ENCODE measurements around the gene MIER2. TPM values are rescaled to one million over a fixed set of nuclear protein-coding genes. Genes with fewer than 3 reads are reported as not detected.
"Not testable (repeated sequence)": the region's sequence is repeated elsewhere in the genome, so short reads cannot be mapped to it uniquely, and the experiment has no call there.

Gene MIER2, protein sequence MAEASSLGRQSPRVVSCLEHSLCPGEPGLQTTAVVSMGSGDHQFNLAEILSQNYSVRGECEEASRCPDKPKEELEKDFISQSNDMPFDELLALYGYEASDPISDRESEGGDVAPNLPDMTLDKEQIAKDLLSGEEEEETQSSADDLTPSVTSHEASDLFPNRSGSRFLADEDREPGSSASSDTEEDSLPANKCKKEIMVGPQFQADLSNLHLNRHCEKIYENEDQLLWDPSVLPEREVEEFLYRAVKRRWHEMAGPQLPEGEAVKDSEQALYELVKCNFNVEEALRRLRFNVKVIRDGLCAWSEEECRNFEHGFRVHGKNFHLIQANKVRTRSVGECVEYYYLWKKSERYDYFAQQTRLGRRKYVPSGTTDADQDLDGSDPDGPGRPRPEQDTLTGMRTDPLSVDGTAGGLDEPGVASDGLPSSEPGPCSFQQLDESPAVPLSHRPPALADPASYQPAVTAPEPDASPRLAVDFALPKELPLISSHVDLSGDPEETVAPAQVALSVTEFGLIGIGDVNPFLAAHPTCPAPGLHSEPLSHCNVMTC
- total RNA-seq (2022) (35.7 and 40.1 TPM in 2 replicates), Bru-seq, nascent RNA (percentile 66 among the genes with signal in this experiment), BruChase-seq, experiment 1, labeled RNA remaining after a 2-hour chase (percentile 70 among the genes with signal in this experiment), BruChase-seq, experiment 2, labeled RNA remaining after a 6-hour chase (percentile 67 among the genes with signal in this experiment)
- long read RNA-seq, full-length matches to known transcripts: 26 of 51 reads
- long read RNA-seq, partial matches to known transcripts: 12 of 51 reads
- long read RNA-seq, other reads (novel, unspliced or antisense): 13 of 51 reads

DNA sequence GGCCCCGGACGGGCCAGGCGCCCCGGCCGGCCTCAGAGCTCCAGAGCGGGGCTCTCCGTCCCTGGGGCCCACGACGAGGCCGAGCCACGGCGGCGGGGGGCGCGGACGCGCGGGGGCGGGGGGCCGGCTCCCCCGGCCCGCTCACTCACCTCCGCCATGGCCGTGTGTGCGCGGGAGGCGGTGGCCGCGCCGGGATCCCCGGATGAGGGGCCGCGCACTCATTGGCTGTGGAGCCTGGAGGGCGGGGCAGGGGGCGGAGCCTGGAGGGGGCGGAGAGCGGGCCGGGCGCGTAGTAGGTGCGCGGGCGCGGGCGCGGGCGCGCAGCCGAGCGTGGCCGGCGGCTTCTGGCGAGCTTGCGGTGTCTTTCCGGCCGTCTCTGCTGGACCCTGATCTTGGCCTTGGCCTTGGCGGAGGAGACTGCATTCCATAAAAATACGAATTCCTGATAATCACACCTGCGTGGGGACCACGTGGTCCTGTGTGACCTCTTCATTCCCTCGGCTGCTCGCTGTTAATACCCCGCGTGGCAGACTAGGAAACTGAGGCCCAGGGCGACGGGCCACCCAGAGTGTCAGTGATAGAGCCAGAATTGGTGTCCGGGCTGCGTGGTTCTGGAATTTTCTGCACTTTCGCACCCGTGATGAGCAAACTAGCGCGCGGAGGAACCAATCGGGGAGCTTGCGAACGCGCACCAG, at the start of gene MIER2:
Gene MIER2, minus strand, starts transcription at position 172 of the 695 bp plus-strand sequence. Its CDS starts 14 bp downstream, at position 158.
- Mint-ChIP-seq H3K27ac (ENCODE audit: unreplicated experiment) (peak within 1 kb of the TSS; percentile 69), H3K4me3 (ENCODE audit: unreplicated experiment) (peak within 1 kb of the TSS; percentile 76), H3K9me3 (ENCODE audit: unreplicated experiment) (no peaks in the 10 kb centered on the region), H3K36me3 (ENCODE audit: insufficient read depth, unreplicated experiment) (peaks cover 24% of the 10 kb centered on the region), H3K27me3 (ENCODE audit: insufficient read depth, unreplicated experiment) (no peaks in the 10 kb centered on the region), H3K4me1 (ENCODE audit: low read depth, unreplicated experiment) (peaks cover 15% of the 10 kb centered on the region)
- TF ChIP-seq, protein P1, sequence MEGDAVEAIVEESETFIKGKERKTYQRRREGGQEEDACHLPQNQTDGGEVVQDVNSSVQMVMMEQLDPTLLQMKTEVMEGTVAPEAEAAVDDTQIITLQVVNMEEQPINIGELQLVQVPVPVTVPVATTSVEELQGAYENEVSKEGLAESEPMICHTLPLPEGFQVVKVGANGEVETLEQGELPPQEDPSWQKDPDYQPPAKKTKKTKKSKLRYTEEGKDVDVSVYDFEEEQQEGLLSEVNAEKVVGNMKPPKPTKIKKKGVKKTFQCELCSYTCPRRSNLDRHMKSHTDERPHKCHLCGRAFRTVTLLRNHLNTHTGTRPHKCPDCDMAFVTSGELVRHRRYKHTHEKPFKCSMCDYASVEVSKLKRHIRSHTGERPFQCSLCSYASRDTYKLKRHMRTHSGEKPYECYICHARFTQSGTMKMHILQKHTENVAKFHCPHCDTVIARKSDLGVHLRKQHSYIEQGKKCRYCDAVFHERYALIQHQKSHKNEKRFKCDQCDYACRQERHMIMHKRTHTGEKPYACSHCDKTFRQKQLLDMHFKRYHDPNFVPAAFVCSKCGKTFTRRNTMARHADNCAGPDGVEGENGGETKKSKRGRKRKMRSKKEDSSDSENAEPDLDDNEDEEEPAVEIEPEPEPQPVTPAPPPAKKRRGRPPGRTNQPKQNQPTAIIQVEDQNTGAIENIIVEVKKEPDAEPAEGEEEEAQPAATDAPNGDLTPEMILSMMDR (IDR thresholded peaks at IDR 0.05; ENCODE audit: insufficient read depth in 1 of 2, low read depth in 1 of 2, low read length in 1 of 2, severe bottlenecking in 1 of 2, unreplicated experiment in 1 of 2): no peak
- Histone ChIP-seq H3K4me3 (ENCODE audit: low read depth, low read length) (peak within 1 kb of the TSS; percentile 73), H3K36me3 (ENCODE audit: control insufficient read depth, insufficient read depth, low read length) (0 out of 2 replicates have a peak, but pooled peaks cover 1% of the 10 kb centered on the region), H3K4me1 (peaks cover 15% of the 10 kb centered on the region), H3K9me3 (no peaks in the 10 kb centered on the region), H3K27me3 (replicated peaks; ENCODE audit: control insufficient read depth, insufficient read depth, low read length) (no peaks in the 10 kb centered on the region)
- TSS peak; percentile 54 for BruUV-seq (replicated peaks)
- intact Hi-C loops (cut with micrococcal nuclease; ENCODE audit: unreplicated experiment): no loop called here
- CTCF ChIA-PET: no interaction called here
- POLR2A ChIA-PET: no interaction called here
- DNase-seq: peak; percentile 86 to 97

DNA sequence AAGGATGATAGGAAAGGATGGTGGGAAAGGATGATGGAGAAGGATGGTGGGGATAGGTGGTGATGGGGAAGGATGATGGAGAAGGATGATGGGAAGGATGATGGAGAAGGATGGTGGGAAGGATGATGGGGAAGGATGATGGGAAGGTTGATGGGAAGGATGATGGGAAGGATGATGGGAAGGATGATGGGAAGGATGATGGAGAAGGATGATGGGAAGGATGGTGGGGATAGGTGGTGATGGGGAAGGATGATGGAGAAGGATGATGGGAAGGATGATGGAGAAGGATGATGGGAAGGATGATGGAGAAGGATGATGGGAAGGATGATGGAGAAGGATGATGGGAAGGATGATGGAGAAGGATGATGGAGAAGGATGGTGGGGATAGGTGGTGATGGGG, 49.0 kb upstream of the MIER2 start:
- H3K4me1 ChIP-seq; BruUV-seq (replicated peaks): not testable (repeated sequence)
- peak overlapping the region; percentile 18 for H3K27ac Mint-ChIP-seq (ENCODE audit: unreplicated experiment)

DNA sequence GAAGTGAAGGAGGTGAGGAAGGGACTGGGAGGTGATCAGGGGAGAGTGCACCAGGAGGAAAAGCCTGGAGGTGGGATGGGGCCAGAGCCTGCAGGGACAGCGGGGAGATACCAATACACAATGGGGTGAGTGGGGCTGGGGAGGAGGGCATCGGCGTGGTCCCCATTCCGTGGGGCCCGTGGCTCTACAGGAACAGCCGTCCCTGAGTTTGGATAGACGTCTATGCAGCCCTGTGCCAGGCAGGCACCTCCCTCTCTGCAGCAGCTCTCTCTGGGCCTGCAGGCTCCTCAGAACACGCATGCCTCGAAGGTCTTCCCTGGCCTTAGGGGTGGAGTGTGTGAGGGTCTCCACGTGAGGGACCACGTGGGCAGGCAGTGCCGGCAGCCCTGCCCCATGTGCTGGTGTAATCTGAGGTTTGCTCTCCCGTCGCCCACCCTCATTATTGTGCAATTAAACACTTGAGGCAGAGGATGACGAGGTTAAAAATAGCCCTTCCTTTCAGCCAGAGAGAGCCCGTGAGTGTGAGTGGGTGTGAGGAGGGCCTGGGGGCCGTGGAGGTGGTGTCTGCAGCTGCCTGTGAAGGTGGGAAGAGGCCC, 47.9 kb upstream of the MIER2 start:
- H3K27ac Mint-ChIP-seq (ENCODE audit: unreplicated experiment): no peak overlapping the region

More for the DNA sequence above, 49.0 kb upstream of the MIER2 start:
- POLR2A ChIA-PET; DNase-seq; H3K27me3 Mint-ChIP-seq (ENCODE audit: insufficient read depth, unreplicated experiment); H3K27me3 ChIP-seq (replicated peaks; ENCODE audit: control insufficient read depth, insufficient read depth, low read length); H3K4me1 Mint-ChIP-seq (ENCODE audit: low read depth, unreplicated experiment); CTCF ChIA-PET; intact Hi-C loops (cut with micrococcal nuclease; ENCODE audit: unreplicated experiment); H3K9me3 ChIP-seq; H3K36me3 ChIP-seq (ENCODE audit: control insufficient read depth, insufficient read depth, low read length); H3K4me3 ChIP-seq (ENCODE audit: low read depth, low read length); H3K4me3 Mint-ChIP-seq (ENCODE audit: unreplicated experiment): not testable (repeated sequence)
- peaks cover 36% of the 10 kb centered on the region for H3K9me3 Mint-ChIP-seq (ENCODE audit: unreplicated experiment)
- H3K36me3 Mint-ChIP-seq (ENCODE audit: insufficient read depth, unreplicated experiment): peaks cover 14% of the 10 kb centered on the region

More for the DNA sequence above, 47.9 kb upstream of the MIER2 start:
- Histone ChIP-seq H3K27me3 (replicated peaks; ENCODE audit: control insufficient read depth, insufficient read depth, low read length) (no peaks in the 10 kb centered on the region), H3K36me3 (ENCODE audit: control insufficient read depth, insufficient read depth, low read length) (no peaks in the 10 kb centered on the region), H3K4me1 (no peaks in the 10 kb centered on the region), H3K9me3 (no peaks in the 10 kb centered on the region), H3K4me3 (ENCODE audit: low read depth, low read length) (no peak overlapping the region)
- no peaks in the 10 kb centered on the region for H3K27me3 Mint-ChIP-seq (ENCODE audit: insufficient read depth, unreplicated experiment)
- ChIA-PET POLR2A (no interaction called here), CTCF (no interaction called here)
- no TSS peak for BruUV-seq (replicated peaks)
- TF ChIP-seq, protein P1 (IDR thresholded peaks at IDR 0.05; ENCODE audit: insufficient read depth in 1 of 2, low read depth in 1 of 2, low read length in 1 of 2, severe bottlenecking in 1 of 2, unreplicated experiment in 1 of 2): no peak
- H3K4me1 Mint-ChIP-seq (ENCODE audit: low read depth, unreplicated experiment): no peaks in the 10 kb centered on the region
- peaks cover 14% of the 10 kb centered on the region for H3K36me3 Mint-ChIP-seq (ENCODE audit: insufficient read depth, unreplicated experiment)
- DNase-seq: no peak
- no peak overlapping the region for H3K4me3 Mint-ChIP-seq (ENCODE audit: unreplicated experiment)
- H3K9me3 Mint-ChIP-seq (ENCODE audit: unreplicated experiment): peaks cover 36% of the 10 kb centered on the region
- intact Hi-C loops (cut with micrococcal nuclease; ENCODE audit: unreplicated experiment): no loop called here

Measured in Caco-2 (cell line).